Measurements from ENCODE around the gene POLDIP3.
"Not testable (repeated sequence)": the region's sequence is repeated elsewhere in the genome, so short reads cannot be mapped to it uniquely, and the experiment has no call there.

The POLDIP3 gene

DNA sequence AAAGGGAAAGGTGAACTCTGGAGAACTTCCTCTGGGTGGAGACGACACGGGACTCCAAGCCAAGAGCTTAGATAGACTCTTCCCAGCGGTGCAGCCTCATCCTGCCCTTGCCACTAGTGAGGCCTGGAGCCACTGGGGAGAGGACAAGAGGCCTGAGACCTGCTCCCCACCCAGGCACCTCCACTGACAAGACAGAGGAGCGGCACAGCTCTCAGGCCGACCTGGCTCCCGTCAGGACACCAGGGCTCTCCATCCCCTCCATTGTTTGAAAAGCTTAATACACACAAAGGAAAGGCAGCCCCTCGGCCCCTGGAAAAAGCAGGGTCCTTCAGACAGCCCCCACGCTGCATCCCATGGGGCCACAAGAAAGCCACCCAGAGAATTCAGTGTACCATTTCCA lies 29.6 kb downstream of the POLDIP3 start:
- no peak for DNase-seq

DNA sequence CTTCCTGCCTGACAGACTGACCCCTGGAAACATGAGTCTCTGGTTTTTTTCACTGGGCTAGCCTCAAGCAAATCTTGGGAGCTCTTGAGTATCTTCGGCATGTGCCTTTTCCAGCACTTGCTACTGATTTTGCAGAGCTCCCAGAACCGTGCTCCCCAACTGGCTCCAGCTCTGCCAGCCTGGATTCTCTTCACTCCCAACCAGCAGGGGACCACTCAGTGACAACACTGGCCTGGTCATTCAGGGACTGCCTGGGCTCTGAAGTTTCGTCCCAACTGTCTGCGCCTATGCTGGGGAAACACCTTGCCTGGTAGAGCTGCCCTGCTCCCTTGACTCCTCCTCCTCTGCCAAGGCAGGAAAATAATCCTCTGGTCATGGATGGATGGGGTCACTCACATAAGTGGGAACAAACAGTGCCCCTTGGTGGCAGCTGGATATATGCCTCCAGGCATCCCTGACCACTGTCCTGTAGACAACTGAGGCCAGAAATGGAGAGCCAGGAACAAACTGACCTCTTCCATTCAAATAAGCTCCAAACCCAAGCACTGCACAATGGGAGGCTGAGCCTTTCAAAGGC lies 30.2 kb downstream of the POLDIP3 start:
- DNase-seq: no peak

- DNase-seq: no peak
These were observed 31.7 kb downstream of the POLDIP3 start for GRCh38 chr22:42582987-42583386.

GRCh38 chr22:42581762-42582716 lies 32.6 kb downstream of the POLDIP3 start:
- DNase-seq: peak; percentile 60 to 67 (median 63)

GRCh38 chr22:42581194-42581761 lies 33.4 kb downstream of the POLDIP3 start:
- DNase-seq: peak in 1 of 3 experiments; percentile 15

- DNase-seq: not testable (repeated sequence)
These were observed 34.6 kb downstream of the POLDIP3 start for GRCh38 chr22:42580040-42580439.

DNA sequence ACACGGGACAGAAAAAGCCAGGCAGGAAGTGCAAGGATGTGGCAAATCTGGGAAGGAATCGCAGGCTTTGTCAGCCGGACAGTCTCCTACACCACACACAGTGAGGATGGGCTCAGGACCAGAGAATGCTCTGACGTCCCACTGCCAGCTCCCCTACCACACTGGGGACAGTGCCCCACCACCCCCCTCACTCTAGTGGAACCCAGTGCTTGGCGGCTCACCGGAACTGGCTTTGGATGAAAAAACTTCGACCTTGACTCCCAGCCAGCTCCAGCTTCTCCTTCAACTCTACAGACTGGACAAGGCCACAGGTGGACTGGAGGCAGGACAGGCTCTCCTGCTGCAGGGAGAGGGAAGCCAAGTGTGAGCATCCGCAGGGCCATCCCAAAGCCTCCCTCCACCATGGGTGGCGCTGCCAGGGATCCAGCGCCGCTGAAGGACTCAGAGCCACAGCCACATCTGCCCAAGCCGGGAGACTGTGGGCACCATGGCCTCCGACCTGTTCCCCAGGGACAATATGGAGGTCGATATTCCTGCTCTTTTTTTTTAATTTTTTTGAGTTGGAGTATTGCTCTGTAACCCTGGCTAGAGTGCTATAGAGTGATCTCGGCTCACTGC lies 37.0 kb downstream of the POLDIP3 start:
- no peak for DNase-seq

DNA sequence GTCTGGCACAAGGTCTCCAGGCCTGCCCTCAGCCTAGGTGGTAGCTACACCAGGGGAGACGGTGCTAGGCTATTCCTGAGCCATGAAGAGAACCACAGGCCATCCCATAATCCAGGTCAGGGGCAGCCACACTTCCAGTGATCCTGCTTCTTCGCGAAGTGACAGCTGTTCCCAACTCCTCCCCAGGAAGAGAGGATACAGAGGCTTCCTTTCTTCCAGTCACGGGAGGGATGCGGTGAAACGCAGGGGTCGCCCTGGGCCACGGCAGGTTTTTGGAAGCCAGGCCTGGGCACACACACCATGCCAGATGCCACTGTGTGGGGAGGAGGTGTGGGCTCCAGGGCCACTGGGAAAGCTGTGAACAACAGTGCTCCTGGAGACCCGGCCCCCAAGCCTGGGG lies 37.5 kb downstream of the POLDIP3 start:
- DNase-seq: not testable (repeated sequence)

DNA sequence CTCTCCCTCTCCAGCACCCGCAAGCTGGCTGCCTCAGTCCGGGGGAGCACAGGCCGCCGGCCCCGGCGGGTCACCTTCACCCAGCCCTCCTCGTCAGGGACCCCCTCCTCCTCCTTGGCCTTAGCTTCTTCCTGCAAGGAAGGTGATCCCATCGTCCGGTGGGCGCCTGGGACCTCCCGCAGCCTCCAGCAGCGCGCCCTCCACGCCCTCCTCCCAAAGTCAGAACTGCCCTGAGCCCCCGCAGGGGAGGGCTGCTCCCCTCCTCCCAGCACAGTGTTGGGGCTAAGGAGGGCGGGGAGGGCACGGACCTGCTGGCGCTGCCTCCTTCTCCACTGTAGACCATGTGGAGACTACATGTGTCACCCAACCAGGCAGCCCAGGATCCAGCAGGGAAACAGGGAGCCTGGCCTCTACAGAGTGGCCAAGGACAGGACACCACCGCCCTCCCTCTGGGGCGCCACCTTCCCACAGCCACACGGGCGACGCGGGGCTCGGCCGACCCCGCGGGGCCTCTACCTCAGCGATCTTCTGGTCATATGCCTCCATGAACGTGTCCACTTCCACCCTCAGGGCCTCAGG lies 38.6 kb downstream of the POLDIP3 start:
- DNase-seq: not testable (repeated sequence)

GRCh38 chr22:42574468-42574867 lies 40.2 kb downstream of the POLDIP3 start:
- not testable (repeated sequence) for DNase-seq

- DNase-seq: not testable (repeated sequence)
These were observed 40.6 kb downstream of the POLDIP3 start for GRCh38 chr22:42574046-42574445.

- DNase-seq: not testable (repeated sequence)
These were observed 43.6 kb downstream of the POLDIP3 start for GRCh38 chr22:42571068-42571467.

DNA sequence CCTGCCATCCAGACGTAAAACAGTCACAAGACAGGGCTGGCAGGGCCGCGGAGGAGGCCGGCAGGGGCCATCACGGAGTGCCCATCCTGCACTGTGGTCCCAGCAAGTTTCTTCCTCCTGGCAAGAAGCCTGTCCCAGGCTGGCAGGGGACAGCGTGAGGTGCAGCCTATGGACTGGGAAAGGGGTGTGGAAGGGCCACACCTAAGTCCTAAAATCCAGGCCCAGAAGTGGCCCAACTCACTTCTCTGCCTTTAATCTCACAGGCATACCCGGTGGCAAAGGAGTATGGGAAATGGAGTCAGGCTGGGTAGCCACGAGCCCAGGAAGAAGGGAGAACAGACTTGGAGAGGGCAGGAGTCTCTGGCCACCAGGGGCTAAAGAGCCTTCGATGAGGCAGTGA lies 44.1 kb downstream of the POLDIP3 start:
- DNase-seq: not testable (repeated sequence)

- not testable (repeated sequence) for DNase-seq
These were observed 46.7 kb downstream of the POLDIP3 start for GRCh38 chr22:42567950-42568349.

DNA sequence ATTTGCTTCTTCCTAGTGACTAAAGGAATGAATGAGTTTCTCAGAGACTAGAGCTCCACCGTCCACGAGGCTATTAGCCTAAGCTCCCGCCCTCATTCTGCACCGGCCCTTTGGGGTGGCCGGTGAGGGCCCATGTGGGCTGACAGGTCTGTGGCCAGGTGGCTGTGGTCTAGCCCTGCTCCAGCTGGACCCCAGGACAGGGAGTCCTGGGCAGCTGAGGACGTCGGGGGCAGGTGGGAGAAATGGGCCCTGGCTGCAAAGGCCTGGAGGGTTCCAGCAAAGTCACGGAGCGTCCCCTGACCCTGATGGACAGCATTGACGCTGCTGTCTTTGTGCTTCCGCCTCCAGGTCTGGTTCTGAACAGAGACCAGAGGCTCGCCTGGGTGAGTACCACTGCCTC lies 48.7 kb downstream of the POLDIP3 start:
- DNase-seq: no peak

GRCh38 chr22:42564699-42565098 lies 50.0 kb downstream of the POLDIP3 start:
- DNase-seq: no peak

DNA sequence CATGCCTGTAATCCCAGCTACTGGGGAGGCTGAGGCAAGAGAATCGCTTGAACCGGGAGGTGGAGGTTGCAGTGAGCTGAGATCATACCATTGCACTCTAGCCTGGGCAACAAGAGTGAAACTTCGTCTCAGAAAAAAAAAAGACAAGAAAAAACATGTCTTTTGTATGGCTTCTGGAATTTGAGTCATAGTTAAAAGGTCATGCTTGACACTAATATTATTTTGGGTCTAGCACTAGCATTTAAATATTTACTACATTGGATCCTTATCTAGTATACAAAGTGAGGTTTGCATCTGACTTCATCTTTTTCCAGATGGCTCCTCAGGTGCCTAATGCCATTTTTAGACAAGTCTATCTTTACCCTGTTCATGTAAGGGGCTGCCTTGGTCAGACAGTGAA lies 50.7 kb downstream of the POLDIP3 start:
- DNase-seq: not testable (repeated sequence)

GRCh38 chr22:42562684-42563083 lies 52.0 kb downstream of the POLDIP3 start:
- no peak for DNase-seq

DNA sequence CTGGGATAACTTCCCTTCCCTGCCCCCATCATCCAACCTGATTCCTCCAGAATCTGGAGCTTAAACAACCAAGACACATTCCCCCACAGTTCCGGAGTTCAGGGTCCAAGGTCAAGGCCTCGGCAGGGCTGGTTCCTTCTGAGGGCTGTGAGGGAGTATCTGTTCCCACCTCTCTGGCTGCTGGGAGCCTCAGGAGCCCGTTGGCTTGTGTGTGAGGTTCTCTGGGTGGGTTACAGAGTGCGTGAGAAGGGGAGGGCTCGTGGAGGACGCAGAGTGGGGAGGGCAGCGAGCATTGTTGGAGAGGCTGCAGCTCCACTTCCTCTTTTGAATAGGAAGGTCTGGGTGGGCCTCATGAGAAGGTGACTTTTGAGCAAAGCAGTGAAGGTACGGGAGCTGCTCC lies 52.4 kb downstream of the POLDIP3 start:
- no peak for DNase-seq

DNA sequence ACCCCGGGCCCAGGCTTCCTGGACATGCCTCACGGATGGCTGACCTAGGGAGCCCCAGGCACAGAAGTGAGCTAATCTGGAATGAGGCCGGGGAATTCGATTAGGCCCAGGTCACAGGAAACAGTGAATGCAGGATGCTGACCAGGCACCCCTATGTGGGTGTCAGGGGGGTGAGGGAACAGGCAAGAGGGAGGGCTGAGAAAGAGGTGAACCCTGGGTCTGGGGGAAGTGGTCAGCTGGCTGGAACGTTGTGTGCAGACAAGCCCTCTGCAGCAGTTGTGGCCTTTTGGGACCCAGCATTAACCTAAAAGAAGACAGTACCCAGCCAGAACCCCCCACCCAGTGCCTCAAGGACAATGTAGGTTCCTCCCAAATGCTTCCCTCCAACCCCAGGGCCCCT lies 52.8 kb downstream of the POLDIP3 start:
- no peak for DNase-seq

GRCh38 chr22:42560781-42561180 lies 53.9 kb downstream of the POLDIP3 start:
- DNase-seq: no peak

DNA sequence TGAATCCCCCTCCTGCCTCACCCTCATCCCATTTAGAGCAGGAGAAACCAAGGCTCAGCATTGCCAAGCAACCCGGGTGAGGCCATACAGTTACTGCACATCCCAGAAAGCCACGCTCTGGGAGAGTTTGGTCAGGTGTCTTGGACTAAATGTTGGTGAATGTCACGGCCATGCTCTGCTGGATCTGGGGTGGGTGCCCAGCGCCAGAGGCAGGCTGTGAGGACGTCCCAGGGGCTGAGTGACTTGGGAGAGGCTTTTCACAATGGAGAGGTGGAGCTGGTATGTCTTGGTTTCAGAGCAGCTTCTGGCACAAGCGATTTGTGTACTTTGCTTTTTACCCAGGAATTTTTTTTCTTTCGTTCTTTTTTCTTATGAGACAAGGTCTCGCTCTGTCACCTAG lies 54.3 kb downstream of the POLDIP3 start:
- DNase-seq: no peak
